Suppressor macrophage treated with lipopolysaccharide for 4 hours (primary cell): ENCODE data around the gene HSF5.

Source experiments
- DNase-seq: peaks from one replicate; pipeline ENCODE4 v3.0.0-alpha.2; 2020

The HSF5 gene, protein sequence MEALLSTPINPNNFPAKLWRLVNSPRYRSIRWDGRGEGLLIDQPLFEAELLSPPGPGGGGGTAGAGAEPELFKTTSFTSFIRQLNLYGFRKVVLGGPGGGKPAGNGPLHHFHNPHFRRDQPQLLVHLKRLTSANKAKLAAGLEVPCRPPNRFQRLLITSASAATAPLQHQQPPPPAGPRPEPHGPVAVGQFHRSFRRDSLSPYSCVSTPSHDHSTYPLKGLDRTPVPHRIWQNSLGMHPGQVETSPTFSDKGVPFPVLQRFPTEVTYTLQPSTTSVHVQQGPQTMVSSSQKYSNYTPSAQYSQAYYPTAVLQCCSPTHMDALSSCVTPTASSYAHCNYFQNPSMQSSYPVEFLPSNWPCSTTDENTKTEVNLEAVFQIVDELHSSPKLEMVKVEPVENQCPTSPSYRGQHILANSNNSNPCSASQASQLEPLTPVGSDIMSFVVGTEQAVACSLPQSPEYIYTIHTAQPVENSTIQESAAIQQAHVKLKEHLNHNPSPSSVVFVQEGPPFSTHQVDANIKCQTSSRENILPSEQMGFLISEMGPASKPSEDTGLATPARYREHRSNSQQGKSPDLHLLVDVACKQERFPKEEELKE

GRCh38 chr17:58487589-58488427, at the start of gene HSF5:
Gene HSF5, minus strand, starts transcription at chr17:58488408. Its CDS starts 134 bp downstream, at chr17:58488274.
- DNase-seq, result peak; percentile 49

DNA sequence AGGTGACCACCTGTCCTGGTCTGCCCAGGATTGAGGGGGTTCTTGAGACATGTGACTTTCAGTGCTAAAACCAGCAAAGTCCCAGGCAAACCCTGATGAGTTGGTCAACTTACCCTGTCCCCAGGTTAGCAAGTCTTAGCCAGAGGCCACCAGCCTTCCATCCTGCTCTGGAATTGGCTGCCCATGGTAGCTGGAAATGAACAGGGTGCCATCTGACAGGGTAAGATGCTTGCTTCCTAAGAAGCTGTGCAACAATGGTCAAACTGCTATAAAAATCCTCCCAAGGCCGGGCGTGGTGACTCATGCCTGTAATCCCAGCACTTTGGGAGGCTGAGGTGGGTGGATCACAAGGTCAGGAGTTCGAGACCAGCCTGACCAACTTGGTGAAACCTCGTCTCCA, 49.1 kb upstream of the HSF5 start:
- DNase-seq, result no peak

GRCh38 chr17:58536542-58536941, 48.3 kb upstream of the HSF5 start:
- DNase-seq, result no peak

GRCh38 chr17:58535431-58535830, 47.2 kb upstream of the HSF5 start:
- DNase-seq, result no peak

- peak; percentile 92 for DNase-seq
These were observed 46.8 kb upstream of the HSF5 start for GRCh38 chr17:58534901-58535421.

DNA sequence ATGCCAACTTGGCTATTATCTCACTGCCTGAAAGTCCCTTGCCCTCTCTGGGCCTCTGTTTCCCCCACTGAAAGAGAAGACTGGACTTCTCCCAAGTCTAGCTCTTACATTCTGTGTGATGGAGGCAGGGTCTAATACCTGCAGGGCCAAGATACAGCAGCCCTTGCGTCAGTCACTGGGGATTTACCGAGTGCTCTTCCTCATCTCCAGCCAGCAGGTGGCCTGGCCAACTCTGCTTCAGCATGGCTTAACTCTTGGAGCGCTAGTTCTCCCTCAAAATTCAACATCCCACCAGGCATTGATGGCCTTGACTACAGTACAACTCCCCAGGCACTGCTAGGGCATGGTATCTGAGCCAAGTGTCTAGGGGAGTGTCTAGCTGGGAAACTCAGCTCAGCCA, 46.1 kb upstream of the HSF5 start:
- no peak for DNase-seq

DNA sequence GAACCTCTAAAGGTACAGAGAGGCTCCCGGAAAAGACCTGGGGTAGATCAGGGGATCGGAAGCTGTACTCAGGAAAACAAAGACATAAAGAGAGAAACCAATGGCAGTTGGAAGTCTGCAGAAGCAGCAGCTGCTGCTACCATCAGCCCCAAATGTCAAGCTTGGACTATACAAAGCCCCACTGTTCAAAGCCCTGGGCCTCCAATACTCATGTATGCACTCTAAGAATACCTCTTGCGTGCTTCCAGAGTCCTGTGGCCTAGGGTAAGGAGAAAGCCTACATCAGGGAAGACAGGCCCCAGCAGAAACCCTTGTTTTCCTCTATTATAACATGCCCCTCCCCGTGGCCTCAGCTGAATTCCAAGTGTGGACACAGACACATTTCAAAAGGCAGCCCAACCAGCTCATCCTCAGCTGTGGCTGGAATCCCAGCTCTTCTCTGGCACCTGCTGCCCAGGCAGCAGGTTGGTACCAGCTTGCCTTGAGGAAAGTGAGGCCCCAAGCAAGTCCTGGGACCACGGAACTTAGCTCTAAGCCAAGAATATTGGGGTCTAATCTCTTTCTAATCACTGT, 45.5 kb upstream of the HSF5 start:
- DNase-seq, result no peak

GRCh38 chr17:58532555-58532951, 44.3 kb upstream of the HSF5 start:
- no peak for DNase-seq

- peak; percentile 65 for DNase-seq
These were observed 43.7 kb upstream of the HSF5 start for GRCh38 chr17:58531661-58532554.

DNA sequence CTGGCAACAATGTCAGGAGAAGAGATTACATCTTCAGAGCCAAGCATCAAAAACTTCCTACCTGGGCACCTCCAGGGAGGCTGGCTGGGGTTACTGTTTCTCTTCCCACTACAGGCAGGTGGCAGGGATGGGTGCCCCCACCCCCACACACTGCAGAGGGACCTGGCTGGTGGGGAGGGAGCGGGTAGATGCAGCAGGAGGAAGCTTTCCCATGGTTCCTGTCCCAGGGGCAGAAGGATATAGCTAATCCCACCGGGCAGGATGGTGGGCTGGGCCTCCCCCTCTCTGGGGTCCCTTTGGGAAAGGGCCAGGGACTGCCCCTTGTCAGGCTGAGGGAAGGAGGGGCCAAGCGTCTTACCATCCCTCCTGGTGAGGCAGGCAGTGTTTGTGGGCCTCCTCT, 42.9 kb upstream of the HSF5 start:
- no peak for DNase-seq

- DNase-seq, result no peak
These were observed 42.4 kb upstream of the HSF5 start for GRCh38 chr17:58530655-58531054.

GRCh38 chr17:58529275-58529674, 41.1 kb upstream of the HSF5 start:
- no peak for DNase-seq

DNA sequence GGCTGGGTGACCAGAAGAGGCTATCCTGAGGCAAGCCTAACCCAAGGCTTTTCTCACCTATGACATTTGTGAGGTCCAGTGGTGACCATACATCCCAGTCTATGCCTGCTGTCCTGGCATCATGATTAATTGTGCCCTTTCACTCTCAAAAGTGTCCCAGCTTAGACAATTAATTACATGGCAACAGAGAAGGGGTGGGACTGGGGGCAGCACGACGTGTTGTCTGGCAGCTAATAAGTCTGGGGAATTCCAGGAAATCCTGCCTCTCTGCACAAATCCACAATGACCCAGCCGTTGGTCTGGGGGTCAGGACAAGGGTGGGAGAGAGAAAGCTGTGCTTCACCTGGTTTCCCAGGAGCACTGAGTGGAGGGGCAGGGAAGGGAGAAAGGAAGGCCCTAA, 40.2 kb upstream of the HSF5 start:
- DNase-seq, result no peak

DNA sequence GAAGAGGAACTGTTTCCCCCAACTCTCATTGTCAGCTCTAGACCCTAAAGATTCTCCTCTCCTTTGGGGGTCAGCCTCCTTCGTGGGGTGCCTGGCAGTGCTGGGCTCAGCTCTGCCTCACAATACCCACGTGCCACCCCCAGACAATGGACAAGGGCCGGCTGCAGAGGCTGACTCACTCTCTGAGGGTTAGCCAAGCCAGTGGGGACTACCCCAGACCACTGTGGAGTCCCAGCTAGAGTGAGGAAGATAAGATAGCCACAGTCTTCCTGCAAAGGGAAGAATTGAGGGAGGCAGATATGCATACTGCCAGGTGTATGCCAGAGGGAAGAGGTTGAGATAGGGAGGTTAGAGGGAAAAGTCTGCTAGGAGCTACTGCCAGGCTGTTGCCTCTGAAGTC, 39.7 kb upstream of the HSF5 start:
- peak; percentile 66 for DNase-seq

DNA sequence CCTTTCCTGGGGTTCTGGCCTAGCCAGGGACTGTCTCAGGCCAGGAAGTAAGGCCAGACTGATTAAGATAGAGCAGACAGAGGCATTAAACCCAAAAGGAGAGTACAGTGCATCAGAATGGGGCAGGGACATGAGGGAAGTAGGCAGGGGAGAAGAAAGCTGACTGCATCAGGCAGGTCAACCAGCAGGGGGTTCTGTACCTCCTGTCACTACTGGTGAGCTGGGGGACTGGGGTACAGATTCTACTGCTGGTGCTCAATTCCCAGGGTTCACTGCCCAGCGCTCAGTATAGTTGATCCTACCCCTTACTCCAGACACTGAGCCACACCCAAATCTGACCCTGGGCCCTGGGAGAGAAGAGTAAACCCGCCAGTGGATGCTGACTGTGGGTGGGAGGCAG, 39.1 kb upstream of the HSF5 start:
- no peak for DNase-seq

- no peak for DNase-seq
These were observed 37.0 kb upstream of the HSF5 start for GRCh38 chr17:58525239-58525638.

DNA sequence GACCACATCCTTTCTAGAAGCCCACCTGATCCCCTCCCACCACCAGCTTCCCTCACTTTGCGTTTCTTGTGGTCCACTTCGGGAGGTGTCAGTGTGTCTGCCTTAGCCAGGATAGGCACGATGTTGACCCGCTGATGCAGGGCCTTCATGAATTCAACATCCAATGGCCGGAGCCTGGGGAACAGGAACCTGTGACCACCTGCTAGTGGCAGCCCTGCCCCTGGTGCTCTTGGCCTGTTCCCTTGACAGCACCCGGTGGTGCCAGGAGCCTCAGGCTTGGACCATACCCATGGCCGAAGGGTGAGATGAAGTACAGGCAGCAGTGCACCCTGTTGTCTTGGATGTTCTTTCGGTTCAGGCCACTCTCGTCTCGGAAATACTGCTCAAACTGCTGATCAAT, 33.5 kb upstream of the HSF5 start:
- DNase-seq, result no peak

- DNase-seq, result peak; percentile 49
These were observed 32.7 kb upstream of the HSF5 start for GRCh38 chr17:58520843-58521430.

DNA sequence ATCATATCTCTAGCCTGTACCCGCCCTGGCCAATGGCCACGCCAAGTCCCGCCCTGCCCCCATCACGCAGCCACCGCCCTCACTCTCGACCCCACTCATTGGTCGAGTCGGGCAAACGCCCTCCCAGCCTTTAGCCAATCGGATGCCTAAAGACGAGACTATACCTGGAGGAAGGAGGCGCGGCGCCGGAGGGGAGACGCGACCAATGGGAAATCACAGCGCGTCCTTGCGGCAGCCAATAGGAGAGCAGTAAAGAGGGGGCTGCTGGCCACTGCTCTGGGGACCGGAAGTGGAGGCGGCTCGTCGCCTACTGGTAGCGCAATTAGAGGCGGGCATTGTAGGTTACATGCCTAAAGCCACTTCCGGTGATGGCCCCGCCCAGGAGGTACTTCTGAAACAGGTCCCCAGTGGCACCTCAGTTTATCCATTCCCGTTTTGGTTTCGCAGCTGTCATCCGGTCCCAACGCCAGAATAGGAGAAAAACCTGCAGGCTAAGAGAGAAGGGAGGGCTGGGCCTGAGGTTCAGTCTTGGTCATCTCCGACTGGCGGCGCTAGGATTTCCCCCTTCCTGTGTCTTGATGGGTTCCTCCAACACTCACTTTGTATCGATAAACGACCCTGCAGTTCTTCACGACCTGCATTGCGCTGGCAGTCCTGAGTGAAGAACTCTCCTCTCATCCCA, 29.9 kb upstream of the HSF5 start:
- DNase-seq, result peak; percentile 100

GRCh38 chr17:58517378-58517927, 29.2 kb upstream of the HSF5 start:
- peak; percentile 19 for DNase-seq
